GM12891 (cell line): ENCODE results near the gene CSTPP1.

ENCODE experiments used
- DNase-seq: peaks from one replicate; pipeline ENCODE4 v3.0.0; 2011; ENCODE audit warnings: low spot score; ENCODE audit not compliant: insufficient read length
- FAIRE-seq: peaks from 2 replicates; lab custom pipeline; 2011; peaks lifted over from hg19 to GRCh38; lab: Jason Lieb, UNC
- PAX5 ChIP-seq: IDR thresholded peaks from 2 replicates; pipeline ENCODE4 v1.6.1; 2011; ENCODE audit warnings: low read length, moderate library complexity, mild to moderate bottlenecking; ENCODE audit not compliant: insufficient read depth, severe bottlenecking
- POLR2A ChIP-seq: IDR thresholded peaks from 2 replicates; pipeline ENCODE4 v1.6.1; 2011; ENCODE audit warnings: low read depth, low read length, control low read depth
- POLR2AphosphoS5 ChIP-seq: IDR thresholded peaks from 2 replicates; pipeline ENCODE4 v1.6.1; 2011; ENCODE audit warnings: low read depth, low read length, control low read depth
- POU2F2 ChIP-seq: IDR thresholded peaks from 2 replicates; pipeline ENCODE4 v1.6.1; 2011; ENCODE audit warnings: low read depth, mild to moderate bottlenecking, control low read depth, low read length, moderate library complexity
- SPI1 ChIP-seq: IDR thresholded peaks from 2 replicates; pipeline ENCODE4 v1.6.1; 2011; ENCODE audit warnings: low read depth, low read length, control low read depth
- TAF1 ChIP-seq: IDR thresholded peaks from 2 replicates; pipeline ENCODE4 v1.6.1; 2011; ENCODE audit warnings: low read depth, low read length, control low read depth

Gene CSTPP1

DNA sequence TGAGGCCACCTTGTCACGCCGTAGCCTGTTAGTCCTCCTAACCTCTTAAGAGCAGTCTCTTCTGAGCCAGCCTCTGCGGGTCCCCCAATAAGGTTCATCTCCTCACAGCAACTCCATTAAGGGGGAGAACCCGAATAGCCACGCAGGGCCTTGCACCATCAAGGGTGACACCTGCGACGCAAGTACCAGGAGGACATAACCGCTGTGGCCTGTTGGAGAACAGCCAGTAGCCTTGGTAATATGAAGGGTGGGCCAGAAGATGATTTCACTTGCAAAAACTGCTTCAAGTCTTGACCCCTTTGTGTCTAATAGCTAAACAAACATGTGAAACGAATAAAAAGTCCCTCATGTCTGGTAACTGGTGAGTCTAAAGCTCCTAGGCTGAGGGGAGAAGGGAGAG lies 225.3 kb downstream of the CSTPP1 start:
- TF ChIP-seq PAX5 = no peak
- TF ChIP-seq POLR2A = no peak
- FAIRE-seq (no peak), DNase-seq (no peak)

DNA sequence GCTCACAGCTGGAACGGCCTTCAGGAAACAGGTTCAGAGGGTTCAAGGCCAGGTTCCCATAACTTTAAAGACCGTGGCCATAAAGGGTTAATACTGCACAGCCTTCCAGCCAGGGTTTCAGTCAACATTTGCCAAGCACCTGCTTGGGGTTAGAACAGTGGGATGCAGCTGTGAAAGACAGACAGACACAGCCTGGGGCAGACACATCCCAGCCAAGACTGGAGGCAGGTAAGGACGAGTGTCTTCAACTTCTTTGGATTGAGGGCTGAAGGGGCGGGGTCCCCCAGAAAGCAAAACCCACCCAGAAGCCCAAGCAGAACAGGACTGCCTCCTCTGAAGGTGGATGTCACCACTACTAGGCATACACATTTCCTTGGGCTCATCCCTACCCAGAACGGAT lies 225.9 kb downstream of the CSTPP1 start:
- FAIRE-seq (no peak), DNase-seq (no peak)
- TF ChIP-seq POLR2AphosphoS5 = peak; percentile 68
- TF ChIP-seq SPI1 = no peak
- TF ChIP-seq TAF1 = no peak
- TF ChIP-seq POLR2A = no peak
- TF ChIP-seq PAX5 = no peak
- no peak for TF ChIP-seq POU2F2

DNA sequence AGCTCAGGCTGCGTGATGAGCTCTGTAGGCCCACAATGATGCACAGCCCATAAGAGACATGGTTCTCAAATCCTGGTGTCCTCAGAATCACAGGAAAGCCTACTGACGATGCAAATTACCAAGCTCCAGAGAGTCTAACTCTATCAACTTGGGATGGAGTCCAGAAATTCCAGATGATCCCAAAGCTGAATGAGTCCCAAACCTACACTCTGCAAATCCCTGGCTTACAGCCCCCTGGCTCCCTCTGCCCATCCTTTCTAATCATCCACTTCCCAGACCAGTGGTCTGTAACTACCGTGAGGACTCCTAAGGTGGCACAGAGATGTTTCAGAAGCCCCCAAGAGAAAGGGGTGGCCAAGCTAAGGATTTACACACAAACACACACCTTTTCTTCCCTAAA lies 226.6 kb downstream of the CSTPP1 start:
- TF ChIP-seq PAX5 (no peak), POLR2AphosphoS5 (0 out of 2 replicates have a peak, but pooled peaks have one; percentile 25)

DNA sequence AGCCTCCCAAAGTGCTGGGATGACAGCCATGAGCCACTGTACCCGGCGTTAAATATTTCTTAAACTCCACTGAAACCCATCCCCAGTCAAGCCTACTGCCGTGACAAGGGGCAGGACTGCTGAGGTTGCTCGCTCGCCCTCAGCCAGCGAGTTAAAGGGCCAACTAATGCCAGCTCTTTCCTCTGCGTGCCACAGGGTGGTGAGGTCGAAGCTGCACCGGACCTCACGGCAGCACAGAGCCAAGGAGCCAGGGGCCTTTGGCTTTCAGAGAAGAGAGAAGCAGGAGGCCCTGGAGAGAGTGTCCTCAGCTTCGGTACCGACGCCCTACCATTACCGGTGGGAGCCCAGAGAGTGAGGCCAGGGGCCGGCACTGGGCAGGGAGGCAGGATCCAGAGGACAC lies 227.3 kb downstream of the CSTPP1 start:
- no peak for FAIRE-seq
- no peak for TF ChIP-seq TAF1
- TF ChIP-seq POU2F2 = no peak
- no peak for TF ChIP-seq POLR2A
- TF ChIP-seq POLR2AphosphoS5 = no peak
- TF ChIP-seq SPI1 = no peak
- no peak for TF ChIP-seq PAX5
- DNase-seq = no peak

More for the DNA sequence above, 226.6 kb downstream of the CSTPP1 start:
- DNase-seq = no peak
- no peak for FAIRE-seq

DNA sequence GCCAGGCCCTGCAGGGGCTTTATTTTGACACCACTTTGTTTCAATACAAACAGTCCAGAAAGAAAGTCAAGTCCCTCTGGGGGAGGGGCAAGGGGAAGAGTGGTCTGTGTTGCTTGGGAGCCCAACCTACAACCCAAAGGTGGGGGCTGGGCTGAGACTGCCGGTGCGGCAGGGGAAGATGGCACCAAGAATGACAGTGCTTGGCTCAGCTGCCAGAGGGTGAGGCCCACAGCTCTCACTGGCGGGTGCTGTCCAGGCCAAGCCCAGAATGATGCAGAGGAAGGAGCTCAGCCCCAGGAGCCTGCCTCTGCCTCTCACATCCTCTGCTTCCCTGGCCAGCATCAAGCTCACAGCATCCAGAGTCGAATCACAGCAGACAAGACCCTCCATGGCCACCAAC lies 227.8 kb downstream of the CSTPP1 start:
- DNase-seq = no peak
- no peak for FAIRE-seq

DNA sequence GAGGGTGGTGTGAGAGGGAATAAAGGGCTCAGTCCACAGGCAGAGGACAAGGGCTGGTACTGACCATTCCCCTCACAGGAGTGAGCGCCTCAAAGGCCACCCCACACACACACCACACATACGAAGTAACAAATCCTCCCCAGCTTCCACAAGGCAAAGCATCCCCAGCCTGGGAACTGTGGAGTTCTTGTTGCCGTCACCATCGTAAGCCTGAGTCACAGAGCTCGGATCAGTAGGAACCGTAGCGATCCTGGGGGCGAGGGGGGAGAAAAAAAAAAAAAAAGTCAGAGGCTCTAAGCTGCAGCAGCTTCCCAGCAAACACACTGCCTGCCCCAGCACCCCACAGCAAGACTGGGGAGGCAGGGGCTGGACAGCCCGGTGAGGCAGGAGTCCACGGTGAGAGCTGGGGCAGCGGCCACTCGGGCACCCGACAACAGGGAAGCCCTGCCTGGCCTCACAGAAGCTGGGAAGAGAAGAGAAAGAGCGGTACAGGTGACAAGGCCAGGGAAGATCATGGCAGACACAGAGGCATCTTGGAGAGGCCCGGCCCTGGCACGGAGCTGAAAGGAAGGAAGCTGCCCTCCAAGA lies 228.8 kb downstream of the CSTPP1 start:
- TF ChIP-seq POLR2A (0 out of 2 replicates have a peak, but pooled peaks have one; percentile 23), TAF1 (no peak)
- FAIRE-seq = no peak
- DNase-seq = no peak

More for the DNA sequence above, 227.8 kb downstream of the CSTPP1 start:
- TF ChIP-seq POU2F2 = no peak
- TF ChIP-seq POLR2A = no peak; the same call in 1 of the 2 replicates
- TF ChIP-seq TAF1 = no peak
- TF ChIP-seq SPI1 = no peak

DNA sequence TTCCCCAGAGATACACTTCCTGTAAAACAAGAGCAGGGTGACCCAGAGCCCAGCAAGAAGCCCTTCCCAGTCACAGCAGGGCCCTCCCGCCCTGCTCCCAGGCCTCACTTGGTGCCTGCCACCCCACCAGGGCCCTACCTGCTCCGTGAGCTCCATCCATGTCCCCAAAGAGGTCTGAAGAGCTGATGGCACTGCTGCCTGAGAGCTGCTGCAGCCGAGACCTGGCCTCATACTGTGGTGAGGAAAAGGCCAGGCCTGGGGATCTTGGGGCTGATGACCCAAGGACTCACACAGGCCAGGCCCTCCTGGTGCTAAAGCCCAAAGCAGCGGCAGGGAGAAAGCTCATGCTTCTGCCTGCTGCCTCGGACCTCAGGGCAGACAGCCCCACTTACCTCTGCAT lies 229.8 kb downstream of the CSTPP1 start:
- TF ChIP-seq POLR2AphosphoS5 (no peak; the same call in 1 of the 2 replicates), SPI1 (no peak), TAF1 (no peak), POLR2A (no peak), PAX5 (no peak)
- DNase-seq = no peak
- no peak for FAIRE-seq

DNA sequence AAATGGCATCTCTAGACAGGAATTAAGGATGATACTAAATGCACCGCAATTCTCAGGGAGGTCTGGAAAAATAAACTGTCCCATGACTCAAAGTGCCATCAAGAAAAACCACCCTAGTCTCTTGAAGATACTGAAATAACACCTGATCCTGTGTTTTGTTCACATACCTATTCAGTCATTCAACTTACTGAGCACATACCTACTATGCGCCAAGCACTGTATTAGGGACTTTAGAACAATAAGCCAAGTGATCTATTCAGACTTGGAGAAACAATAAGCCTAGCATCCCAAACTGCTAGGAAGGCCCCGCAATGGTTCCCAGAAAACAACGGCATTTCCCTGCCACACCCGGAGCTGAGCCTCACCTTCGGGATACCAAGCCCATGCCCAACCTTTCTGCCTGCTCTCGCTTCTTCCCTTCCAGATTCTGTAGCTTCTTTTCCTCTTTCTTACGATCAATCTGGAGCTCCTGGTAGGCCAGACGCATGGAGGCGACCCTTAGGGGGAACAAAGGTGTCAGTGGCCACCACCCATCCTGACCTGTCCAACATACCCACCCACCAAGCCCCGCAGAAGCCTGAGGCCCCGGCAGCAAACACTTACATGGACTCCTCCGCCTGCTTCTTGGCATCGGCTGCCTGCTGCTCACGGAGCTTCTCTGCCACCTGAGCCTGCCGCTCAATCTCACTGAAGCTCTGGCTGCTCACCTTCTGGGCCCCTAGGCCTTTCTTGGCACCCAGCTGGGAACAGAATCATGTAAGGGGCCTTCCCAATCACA lies 234.7 kb downstream of the CSTPP1 start:
- DNase-seq (no peak), FAIRE-seq (no peak)
- TF ChIP-seq POU2F2 (no peak), PAX5 (no peak), POLR2AphosphoS5 (no peak), SPI1 (no peak), POLR2A (no peak), TAF1 (no peak)

DNA sequence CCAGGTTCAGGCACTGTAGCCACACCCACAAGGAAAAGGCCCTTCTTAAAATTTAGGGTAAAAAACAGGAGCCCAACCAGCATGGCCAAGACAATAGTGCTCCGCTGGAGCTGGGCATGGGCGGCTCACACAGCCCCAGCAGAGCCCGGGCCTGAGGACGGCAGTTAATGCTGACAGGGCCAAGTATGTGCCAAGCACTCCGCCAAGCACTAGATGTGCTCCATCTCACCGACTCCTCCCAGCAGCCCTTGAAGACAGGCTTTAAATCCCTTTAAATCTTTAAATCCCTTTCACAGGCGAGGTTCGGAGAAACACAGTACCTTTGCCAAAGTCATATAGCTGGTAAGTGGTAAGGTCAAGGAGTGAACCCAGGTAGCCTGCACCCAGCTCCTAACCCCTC lies 235.3 kb downstream of the CSTPP1 start:
- no peak for DNase-seq
- TF ChIP-seq POU2F2 (no peak), POLR2AphosphoS5 (no peak)
- FAIRE-seq = no peak

DNA sequence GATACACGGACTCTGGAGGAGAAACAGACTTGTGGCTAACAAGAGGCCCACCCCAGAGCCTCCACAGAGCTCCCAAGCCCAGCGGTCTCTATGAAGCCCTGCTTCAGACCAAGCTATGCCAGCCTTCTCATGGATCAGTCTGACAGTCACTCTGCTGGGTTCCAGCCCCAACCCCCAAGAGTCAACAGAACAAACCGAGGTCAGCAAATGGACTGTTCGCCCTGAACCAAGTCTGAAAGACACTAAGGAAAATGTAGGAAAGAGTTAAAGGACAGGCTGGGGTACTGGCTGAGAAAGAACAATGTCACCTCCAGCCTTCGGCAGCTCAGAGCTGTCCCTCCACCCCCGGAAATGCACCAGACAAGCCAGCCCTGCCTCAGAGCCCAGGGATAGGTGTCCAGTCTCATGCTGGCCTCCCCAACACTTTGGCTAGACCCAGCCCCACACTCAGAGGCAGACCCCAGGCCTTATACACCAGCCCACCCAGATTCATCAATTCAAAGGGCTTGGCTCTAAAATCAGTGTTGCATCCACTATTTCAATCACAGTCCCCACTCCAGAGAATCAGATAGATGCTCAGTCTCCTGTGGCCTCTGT lies 236.3 kb downstream of the CSTPP1 start:
- TF ChIP-seq POLR2A = no peak
- no peak for TF ChIP-seq TAF1
- no peak for TF ChIP-seq POU2F2
- no peak for TF ChIP-seq PAX5
- no peak for TF ChIP-seq POLR2AphosphoS5
- TF ChIP-seq SPI1 = no peak
- DNase-seq = no peak
- no peak for FAIRE-seq
